Retinal pigment epithelial cell (primary cell): ENCODE measurements around the gene OARD1.

Source experiments
- DNase-seq: peaks from one replicate; pipeline ENCODE4 v3.0.0-alpha.2; 2010; ENCODE audit warnings: low read depth
- H3K4me3 ChIP-seq: 2 replicates; pipeline ENCODE4 v1.5.1; 2011; ENCODE audit warnings: mild to moderate bottlenecking, low read length, control low read depth, moderate library complexity
- TF ChIP-seq, protein P1 (sequence below): conservative IDR thresholded peaks from 2 replicates; pipeline ENCODE4 v1.5.1; 2011; ENCODE audit warnings: low read depth, low read length, control low read depth, inconsistent platforms

The OARD1 gene

DNA sequence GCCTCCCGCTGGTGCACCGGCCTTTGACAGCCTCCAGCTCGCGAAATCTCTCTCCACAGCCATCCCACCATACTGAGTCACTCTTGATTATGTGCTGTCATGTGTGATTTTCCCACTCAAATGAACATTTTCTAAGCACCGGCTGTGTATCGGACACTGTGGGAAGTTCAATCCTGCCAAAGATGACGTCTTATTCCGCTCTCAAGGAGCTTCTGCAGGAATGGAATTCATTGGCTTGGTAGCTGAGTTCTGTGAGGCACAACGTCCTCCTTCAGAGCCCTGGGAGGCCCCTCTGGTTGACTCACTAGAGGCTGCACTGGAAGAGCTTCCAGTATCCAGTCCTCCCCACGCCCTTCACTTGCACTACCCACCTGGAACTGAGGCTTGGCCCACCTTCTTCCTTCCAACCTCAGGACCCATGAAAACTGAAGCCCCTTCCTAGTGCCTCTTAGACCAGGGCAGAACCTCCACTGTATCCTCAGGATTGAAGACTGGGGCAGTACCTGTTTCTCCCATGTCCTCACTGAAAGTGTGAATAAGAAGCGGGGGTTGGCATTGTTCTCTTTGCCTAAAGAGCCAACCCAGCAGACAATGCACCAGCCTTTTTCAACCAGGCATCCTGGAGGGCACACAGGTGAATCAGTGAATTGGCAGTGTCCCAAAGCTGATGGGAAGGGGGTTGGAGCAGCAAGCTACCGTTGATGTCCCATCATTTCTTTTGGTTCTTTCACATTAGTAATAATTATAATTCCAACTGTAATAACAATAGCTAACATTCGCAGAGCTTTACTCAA is 34.9 kb downstream of the OARD1 start:
- DNase-seq = no peak
- TF ChIP-seq, protein P1, sequence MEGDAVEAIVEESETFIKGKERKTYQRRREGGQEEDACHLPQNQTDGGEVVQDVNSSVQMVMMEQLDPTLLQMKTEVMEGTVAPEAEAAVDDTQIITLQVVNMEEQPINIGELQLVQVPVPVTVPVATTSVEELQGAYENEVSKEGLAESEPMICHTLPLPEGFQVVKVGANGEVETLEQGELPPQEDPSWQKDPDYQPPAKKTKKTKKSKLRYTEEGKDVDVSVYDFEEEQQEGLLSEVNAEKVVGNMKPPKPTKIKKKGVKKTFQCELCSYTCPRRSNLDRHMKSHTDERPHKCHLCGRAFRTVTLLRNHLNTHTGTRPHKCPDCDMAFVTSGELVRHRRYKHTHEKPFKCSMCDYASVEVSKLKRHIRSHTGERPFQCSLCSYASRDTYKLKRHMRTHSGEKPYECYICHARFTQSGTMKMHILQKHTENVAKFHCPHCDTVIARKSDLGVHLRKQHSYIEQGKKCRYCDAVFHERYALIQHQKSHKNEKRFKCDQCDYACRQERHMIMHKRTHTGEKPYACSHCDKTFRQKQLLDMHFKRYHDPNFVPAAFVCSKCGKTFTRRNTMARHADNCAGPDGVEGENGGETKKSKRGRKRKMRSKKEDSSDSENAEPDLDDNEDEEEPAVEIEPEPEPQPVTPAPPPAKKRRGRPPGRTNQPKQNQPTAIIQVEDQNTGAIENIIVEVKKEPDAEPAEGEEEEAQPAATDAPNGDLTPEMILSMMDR = no peak
- no peak overlapping the region for H3K4me3 ChIP-seq

DNA sequence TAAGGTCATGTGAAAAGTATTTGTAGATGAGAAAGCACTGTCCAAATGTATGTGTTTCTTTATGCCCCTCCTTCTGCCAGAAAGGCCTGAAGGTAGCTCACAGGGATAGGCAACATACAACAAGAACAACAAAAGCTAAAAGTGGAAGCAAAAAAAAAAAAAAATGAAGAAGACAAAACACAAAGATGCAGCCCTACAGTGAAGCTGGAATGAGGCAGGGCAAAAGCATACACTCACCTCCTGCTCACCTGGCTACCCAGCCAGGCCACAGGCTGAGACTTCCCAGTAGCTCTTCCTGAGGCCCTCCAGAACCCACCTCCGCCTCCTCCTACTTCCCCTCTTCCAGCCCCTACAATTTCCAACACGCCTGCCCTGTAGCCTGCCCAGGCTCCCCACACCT is 35.6 kb downstream of the OARD1 start:
- DNase-seq = no peak
- TF ChIP-seq, protein P1 = no peak
- no peak overlapping the region for H3K4me3 ChIP-seq

DNA sequence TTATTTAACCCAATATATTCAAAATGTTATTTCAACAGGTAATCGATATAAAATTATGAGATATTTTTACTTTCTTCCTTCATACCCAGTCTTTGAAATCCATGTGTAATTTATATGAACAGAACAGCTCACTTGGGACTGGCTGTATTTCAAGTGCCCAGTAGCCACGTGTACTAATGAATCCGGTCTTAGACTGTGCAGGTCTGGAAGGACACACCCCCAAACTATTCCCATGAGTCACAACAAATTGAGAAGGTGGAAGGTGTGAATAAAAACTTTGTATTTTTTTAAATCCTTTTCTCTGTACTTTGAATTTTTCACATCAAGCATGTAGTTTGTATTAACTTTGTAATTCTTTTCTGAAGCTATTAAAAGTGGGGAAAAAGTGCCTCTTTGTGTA is 36.0 kb downstream of the OARD1 start:
- DNase-seq = peak; percentile 30
- H3K4me3 ChIP-seq = no peak overlapping the region
- TF ChIP-seq, protein P1 = no peak

DNA sequence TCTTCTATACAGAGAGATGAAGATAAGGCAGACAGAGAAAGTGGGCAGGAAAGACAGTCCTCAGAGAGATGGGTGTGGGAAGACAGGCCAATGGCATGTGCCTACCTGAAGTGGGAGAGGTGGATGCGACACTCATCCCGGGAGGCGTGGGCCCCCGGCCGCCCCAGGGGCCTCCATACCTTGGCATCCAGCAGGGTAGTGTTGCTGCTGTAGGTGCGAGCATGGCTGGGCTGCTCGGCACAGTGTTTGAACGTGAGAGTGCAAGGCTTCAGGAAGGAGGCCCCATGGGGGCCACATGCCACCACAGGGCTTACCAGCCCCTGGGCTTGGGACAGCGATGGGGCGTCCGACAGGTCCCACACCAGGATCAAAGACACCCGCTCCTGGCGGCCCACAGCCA is 38.4 kb downstream of the OARD1 start:
- no peak overlapping the region for H3K4me3 ChIP-seq
- DNase-seq = no peak
- TF ChIP-seq, protein P1 = no peak

DNA sequence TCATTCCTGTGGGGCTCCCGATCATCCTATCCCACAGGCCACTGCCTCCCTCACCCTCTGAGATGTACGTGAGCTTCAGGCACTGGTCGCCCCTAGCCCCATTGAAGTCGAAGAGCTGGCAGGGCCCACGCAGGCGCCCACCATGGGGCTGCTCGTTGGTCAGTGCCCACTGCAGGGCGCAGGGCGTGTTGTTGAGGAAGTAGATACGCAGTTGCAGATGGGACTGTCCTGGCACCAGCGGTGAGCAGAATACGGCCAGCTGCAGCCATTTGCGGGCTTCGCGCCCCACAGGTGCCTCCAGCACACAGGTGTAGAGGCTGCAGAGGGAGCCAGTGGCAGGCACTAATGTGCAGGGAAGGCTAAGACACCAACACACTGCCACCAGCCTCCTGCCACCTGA is 39.3 kb downstream of the OARD1 start:
- TF ChIP-seq, protein P1 = no peak
- no peak overlapping the region for H3K4me3 ChIP-seq
- no peak for DNase-seq

DNA sequence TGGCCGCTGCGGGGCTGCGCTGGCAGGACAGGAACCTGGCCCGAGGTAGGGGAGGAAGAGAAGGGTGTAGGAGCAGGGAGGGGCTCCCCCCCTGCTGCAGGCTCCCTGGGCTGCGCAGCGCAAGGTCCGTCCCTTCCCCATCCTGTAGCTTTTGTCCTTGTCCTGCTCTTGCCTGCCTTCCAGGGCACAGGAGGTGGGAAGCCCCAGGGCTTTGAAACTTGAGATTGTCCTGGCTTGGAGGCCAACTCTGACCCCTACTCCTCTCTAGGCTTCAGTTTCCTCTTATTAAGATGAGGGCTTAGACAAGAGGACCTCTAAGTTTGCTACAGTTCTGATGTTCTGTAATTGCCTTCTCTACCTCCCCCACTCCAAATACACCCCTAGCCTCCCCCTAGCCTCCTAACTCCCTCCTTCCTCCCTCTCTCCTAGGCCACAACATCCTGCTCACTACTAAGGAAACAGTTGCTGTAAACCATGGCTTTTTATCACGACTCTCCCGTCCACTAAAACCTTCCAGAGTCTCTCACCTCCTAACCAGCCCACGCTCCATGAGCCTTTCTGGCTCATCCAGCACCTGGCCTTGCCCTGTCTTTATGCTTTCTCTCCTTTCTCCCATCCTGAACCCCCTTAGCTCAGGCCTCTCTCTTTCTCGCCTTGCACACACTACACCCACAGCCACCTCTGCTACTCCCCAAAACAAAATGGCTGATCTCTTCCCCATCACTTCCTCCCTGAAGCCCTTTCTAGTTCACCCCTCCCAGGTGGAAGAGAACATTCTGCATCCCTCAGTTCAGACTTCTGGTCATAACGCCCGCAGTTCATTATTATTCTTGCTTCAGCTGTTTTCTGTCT is 43.4 kb downstream of the OARD1 start:
- peak overlapping the region; percentile 53 for H3K4me3 ChIP-seq
- TF ChIP-seq, protein P1 = no peak
- no peak for DNase-seq
